ENCODE measurements around the gene BCAP31. TPM values are rescaled to one million over a fixed set of nuclear protein-coding genes. Genes with fewer than 3 reads are reported as not detected.

The BCAP31 gene
- total RNA-seq, 1 experiment from 2014 or later = 522 TPM

DNA sequence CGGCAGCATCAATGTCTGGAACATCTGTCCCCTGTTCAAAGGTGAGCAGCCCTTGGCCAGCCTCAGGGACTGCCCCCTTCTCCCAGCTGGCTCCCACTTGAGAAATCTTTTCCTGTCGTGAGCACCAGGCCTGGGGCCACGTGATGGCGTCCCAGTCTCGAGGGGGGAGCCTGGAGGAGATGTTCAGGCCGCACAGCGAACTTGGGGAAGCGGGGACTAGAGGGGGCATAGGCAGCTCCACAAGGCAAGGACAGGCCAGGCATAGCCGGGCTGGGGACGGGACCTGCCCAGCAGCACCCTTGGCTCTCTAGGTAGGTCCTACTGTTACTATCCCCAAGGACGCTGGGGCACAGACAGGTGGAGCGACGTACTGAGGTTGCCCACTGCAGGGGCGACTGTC lies 33.7 kb downstream of the BCAP31 start:
- H3K4me2 ChIP-seq = no peak overlapping the region
- no peak for TF ChIP-seq EZH2 (IDR thresholded peaks at IDR 0.05; ENCODE audit: low read depth)
- TF ChIP-seq, protein P1, sequence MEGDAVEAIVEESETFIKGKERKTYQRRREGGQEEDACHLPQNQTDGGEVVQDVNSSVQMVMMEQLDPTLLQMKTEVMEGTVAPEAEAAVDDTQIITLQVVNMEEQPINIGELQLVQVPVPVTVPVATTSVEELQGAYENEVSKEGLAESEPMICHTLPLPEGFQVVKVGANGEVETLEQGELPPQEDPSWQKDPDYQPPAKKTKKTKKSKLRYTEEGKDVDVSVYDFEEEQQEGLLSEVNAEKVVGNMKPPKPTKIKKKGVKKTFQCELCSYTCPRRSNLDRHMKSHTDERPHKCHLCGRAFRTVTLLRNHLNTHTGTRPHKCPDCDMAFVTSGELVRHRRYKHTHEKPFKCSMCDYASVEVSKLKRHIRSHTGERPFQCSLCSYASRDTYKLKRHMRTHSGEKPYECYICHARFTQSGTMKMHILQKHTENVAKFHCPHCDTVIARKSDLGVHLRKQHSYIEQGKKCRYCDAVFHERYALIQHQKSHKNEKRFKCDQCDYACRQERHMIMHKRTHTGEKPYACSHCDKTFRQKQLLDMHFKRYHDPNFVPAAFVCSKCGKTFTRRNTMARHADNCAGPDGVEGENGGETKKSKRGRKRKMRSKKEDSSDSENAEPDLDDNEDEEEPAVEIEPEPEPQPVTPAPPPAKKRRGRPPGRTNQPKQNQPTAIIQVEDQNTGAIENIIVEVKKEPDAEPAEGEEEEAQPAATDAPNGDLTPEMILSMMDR (conservative IDR thresholded peaks at IDR 0.05) = no peak

DNA sequence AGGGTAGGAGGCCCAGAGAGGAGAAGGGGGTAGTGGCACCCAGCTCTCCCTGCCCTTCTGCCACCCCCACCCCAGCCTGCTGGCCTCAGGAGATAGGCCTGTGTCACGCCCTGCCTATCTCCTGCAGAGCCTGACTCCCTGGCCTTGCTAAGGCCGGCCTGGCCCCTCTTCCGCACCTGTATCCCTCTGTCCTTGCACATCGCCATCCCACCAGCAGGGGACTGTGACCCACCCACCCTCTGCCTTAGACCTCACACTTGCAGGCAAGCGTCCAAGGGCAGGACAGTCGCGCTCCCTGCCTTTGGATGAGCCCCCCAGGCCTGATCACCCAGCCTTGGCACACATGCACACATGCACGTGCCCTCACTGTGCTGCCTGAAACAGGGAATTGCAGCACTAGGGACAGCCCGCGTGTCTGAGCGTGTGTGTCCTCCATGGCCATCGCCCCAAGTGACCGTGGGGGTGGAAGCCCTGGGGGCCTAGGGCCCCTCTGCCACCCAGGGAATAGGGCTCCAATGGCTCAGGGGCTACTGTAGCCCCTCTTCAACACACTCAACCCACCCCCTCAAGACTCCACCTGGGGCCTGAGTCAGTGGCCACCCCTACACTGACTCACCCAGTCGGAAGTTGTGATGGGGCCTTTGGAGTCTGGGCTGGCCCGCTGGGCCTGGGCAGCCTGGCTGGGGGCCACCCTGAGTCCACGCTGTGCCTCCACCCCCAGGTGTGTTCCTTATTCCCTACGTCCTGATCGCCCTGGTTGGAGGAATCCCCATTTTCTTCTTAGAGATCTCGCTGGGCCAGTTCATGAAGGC lies 34.3 kb downstream of the BCAP31 start:
- peak in 1 of 2 experiments; percentile 18 for DNase-seq
- TSS peak; percentile 50 for BruUV-seq (replicated peaks)
- CTCF ChIA-PET = no interaction called here

More for the DNA sequence above, 33.7 kb downstream of the BCAP31 start:
- Histone ChIP-seq H3K36me3 (ENCODE audit: low read depth) (no peaks in the 10 kb centered on the region), H3K4me3 (no peak overlapping the region), H3K79me2 (ENCODE audit: low read depth) (no peaks in the 10 kb centered on the region), H3K9me3 (ENCODE audit: insufficient read depth, low read depth) (no peaks in the 10 kb centered on the region), H2AFZ (no peak overlapping the region), H4K20me1 (ENCODE audit: insufficient read depth) (no peaks in the 10 kb centered on the region), H3K9me2 (ENCODE audit: insufficient read depth) (no peaks in the 10 kb centered on the region), H3K4me1 (replicated peaks; ENCODE audit: insufficient read depth) (no peaks in the 10 kb centered on the region), H3K27ac (no peak overlapping the region), H3K27me3 (ENCODE audit: insufficient read depth, low read depth) (no peaks in the 10 kb centered on the region), H3F3A (ENCODE audit: insufficient read depth, low read depth) (no peaks in the 10 kb centered on the region)
- intact Hi-C loops (cut with micrococcal nuclease; ENCODE audit: unreplicated experiment) = no loop called here
- ChIA-PET POLR2A (ENCODE audit: unreplicated experiment) (no interaction called here), CTCF (no interaction called here)
- no TSS peak for BruUV-seq (replicated peaks)
- DNase-seq = no peak

DNA sequence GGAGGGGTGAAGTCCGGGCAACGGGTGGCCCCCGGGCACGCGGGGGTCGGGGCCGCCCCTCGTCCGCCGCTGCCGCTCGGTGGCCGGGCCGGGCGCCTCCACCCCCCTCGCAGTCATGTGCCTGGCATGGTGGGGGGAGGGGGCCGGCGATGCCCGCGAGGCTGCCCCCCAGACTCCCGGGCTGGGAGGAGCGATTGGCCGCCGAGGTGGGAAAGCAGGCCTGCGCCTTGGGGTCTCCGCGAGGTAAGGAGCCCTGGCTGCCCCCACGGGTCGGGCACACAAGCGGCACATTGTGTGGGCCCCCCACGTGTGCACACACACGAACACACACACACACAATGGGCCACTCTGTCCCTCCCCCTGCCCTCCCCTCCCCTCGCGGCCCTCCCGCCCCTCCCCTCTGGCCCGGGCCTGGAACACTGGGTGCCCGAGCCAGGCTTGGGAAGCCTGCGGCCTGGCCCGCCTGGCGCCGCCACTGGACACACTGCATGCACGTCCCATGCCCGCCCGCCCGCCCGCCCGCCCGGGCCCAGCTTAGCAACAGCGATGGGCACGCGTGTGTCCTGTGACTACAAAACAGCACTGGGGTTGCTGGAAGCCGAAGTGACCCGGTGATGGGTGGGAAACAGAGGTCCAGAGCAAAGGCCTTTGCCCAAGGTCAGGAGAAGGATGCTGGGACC lies 35.1 kb downstream of the BCAP31 start:
- no TSS peak for BruUV-seq (replicated peaks)
- Histone ChIP-seq H3K4me3 (no peak overlapping the region; the same call in 1 of the 2 replicates), H3K4me2 (peak overlapping the region; percentile 38; the same call in 1 of the 2 replicates), H3K9me3 (ENCODE audit: insufficient read depth, low read depth) (no peaks in the 10 kb centered on the region), H3K27me3 (ENCODE audit: insufficient read depth, low read depth) (no peaks in the 10 kb centered on the region), H4K20me1 (ENCODE audit: insufficient read depth) (no peaks in the 10 kb centered on the region), H3K9me2 (ENCODE audit: insufficient read depth) (no peaks in the 10 kb centered on the region), H3K36me3 (ENCODE audit: low read depth) (no peaks in the 10 kb centered on the region), H3F3A (ENCODE audit: insufficient read depth, low read depth) (no peaks in the 10 kb centered on the region), H3K4me1 (replicated peaks; ENCODE audit: insufficient read depth) (no peaks in the 10 kb centered on the region), H2AFZ (no peak overlapping the region), H3K27ac (no peak overlapping the region), H3K79me2 (ENCODE audit: low read depth) (no peaks in the 10 kb centered on the region)
- intact Hi-C loops (cut with micrococcal nuclease; ENCODE audit: unreplicated experiment) = no loop called here
- POLR2A ChIA-PET (ENCODE audit: unreplicated experiment) = no interaction called here
- CTCF ChIA-PET = no interaction called here
- TF ChIP-seq, protein P1 (conservative IDR thresholded peaks at IDR 0.05) = no peak
- TF ChIP-seq EZH2 (IDR thresholded peaks at IDR 0.05; ENCODE audit: low read depth) = no peak
- DNase-seq = peak in 1 of 2 experiments; percentile 27

More for the DNA sequence above, 34.3 kb downstream of the BCAP31 start:
- H3K79me2 ChIP-seq (ENCODE audit: low read depth) = no peaks in the 10 kb centered on the region
- no peaks in the 10 kb centered on the region for H3K9me2 ChIP-seq (ENCODE audit: insufficient read depth)
- H3K36me3 ChIP-seq (ENCODE audit: low read depth) = no peaks in the 10 kb centered on the region
- no peak overlapping the region for H3K27ac ChIP-seq
- no peaks in the 10 kb centered on the region for H4K20me1 ChIP-seq (ENCODE audit: insufficient read depth)
- H3K4me2 ChIP-seq = peak overlapping the region; percentile 38; the same call in 1 of the 2 replicates
- POLR2A ChIA-PET (ENCODE audit: unreplicated experiment) = no interaction called here
- H3K27me3 ChIP-seq (ENCODE audit: insufficient read depth, low read depth) = no peaks in the 10 kb centered on the region
- no peaks in the 10 kb centered on the region for H3K9me3 ChIP-seq (ENCODE audit: insufficient read depth, low read depth)
- H3K4me3 ChIP-seq = no peak overlapping the region; the same call in 1 of the 2 replicates
- H2AFZ ChIP-seq = no peak overlapping the region
- no peaks in the 10 kb centered on the region for H3F3A ChIP-seq (ENCODE audit: insufficient read depth, low read depth)
- intact Hi-C loops (cut with micrococcal nuclease; ENCODE audit: unreplicated experiment) = no loop called here
- no peaks in the 10 kb centered on the region for H3K4me1 ChIP-seq (replicated peaks; ENCODE audit: insufficient read depth)
- TF ChIP-seq, protein P1 (conservative IDR thresholded peaks at IDR 0.05) = no peak
- no peak for TF ChIP-seq EZH2 (IDR thresholded peaks at IDR 0.05; ENCODE audit: low read depth)
